ENCODE results near the gene PCGF5.
"Not testable (repeated sequence)": the region's sequence is repeated elsewhere in the genome, so short reads cannot be mapped to it uniquely, and the experiment has no call there.

Gene PCGF5

GRCh38 chr10:91210435-91210834 lies 10.0 kb upstream of the PCGF5 start:
- DNase-seq = peak; percentile 80

- no peak for DNase-seq
These were observed 8.8 kb upstream of the PCGF5 start for GRCh38 chr10:91211675-91212074.

- no peak for DNase-seq
These were observed 5.6 kb upstream of the PCGF5 start for GRCh38 chr10:91214911-91215310.

- no peak for DNase-seq
These were observed 5.1 kb upstream of the PCGF5 start for GRCh38 chr10:91215384-91215783.

- no peak for DNase-seq
These were observed 881 bp upstream of the PCGF5 start for GRCh38 chr10:91219371-91220193.

GRCh38 chr10:91220954-91221675 lies 652 bp downstream of the PCGF5 start:
- DNase-seq = no peak

- DNase-seq = no peak
These were observed 5.6 kb downstream of the PCGF5 start for GRCh38 chr10:91226093-91226492.

- DNase-seq = no peak
These were observed 7.1 kb downstream of the PCGF5 start for GRCh38 chr10:91227576-91227975.

GRCh38 chr10:91229683-91230082 lies 9.2 kb downstream of the PCGF5 start:
- DNase-seq = no peak

- DNase-seq = no peak
These were observed 17.7 kb downstream of the PCGF5 start for GRCh38 chr10:91238191-91238590.

- no peak for DNase-seq
These were observed 19.3 kb downstream of the PCGF5 start for GRCh38 chr10:91239789-91240188.

- no peak for DNase-seq
These were observed 22.5 kb downstream of the PCGF5 start for GRCh38 chr10:91242940-91243339.

- no peak for DNase-seq
These were observed 27.1 kb downstream of the PCGF5 start for GRCh38 chr10:91247360-91248111.

GRCh38 chr10:91249700-91250099 lies 29.2 kb downstream of the PCGF5 start:
- DNase-seq = no peak

- no peak for DNase-seq
These were observed 29.9 kb downstream of the PCGF5 start for GRCh38 chr10:91250341-91250740.

- DNase-seq = peak; percentile 7
These were observed 31.1 kb downstream of the PCGF5 start for GRCh38 chr10:91251430-91252056.

- no peak for DNase-seq
These were observed 32.8 kb downstream of the PCGF5 start for GRCh38 chr10:91253300-91253699.

- no peak for DNase-seq
These were observed 36.8 kb downstream of the PCGF5 start for GRCh38 chr10:91257310-91257709.

GRCh38 chr10:91260417-91260816 lies 40.0 kb downstream of the PCGF5 start:
- DNase-seq = not testable (repeated sequence)

- DNase-seq = no peak
These were observed 51.4 kb downstream of the PCGF5 start for GRCh38 chr10:91271886-91272285.

GRCh38 chr10:91284486-91285090 lies 64.1 kb downstream of the PCGF5 start:
- no peak for DNase-seq

- no peak for DNase-seq
These were observed 66.1 kb downstream of the PCGF5 start for GRCh38 chr10:91286572-91286971.

- DNase-seq = no peak
These were observed 66.8 kb downstream of the PCGF5 start for GRCh38 chr10:91287276-91287675.

Data from NCI-H774 (cell line).